ENCODE results near the gene WFDC2. TPM values are rescaled to one million over a fixed set of nuclear protein-coding genes. Genes with fewer than 3 reads are reported as not detected.
A peak's percentile ranks its signal among the peaks of the same experiment; 100 is the strongest.

WFDC2 gene
- total RNA-seq (not detected in 2 replicates), polyA plus RNA-seq (0.22 TPM in 1 of 2 replicates, not detected in the other), polyA minus RNA-seq (not detected in 2 replicates), Bru-seq, nascent RNA (not detected), BruChase-seq, experiment 1, labeled RNA remaining after a 6-hour chase (percentile 13 among the genes with signal in this experiment), BruChase-seq, experiment 2, labeled RNA remaining after a 2-hour chase (not detected)
- polyA plus RNA-seq (2011; cell fraction: cytosol; rRNA removed), result not detected in 2 replicates
- polyA plus RNA-seq (2011; cell fraction: nucleus; rRNA removed), result not detected in 2 replicates
- not detected in 2 replicates for polyA plus RNA-seq (2012)
- not detected for polyA minus RNA-seq (2011; cell fraction: cytosol; rRNA and poly(A)+ RNA removed)
- not detected in 2 replicates for polyA minus RNA-seq (2011; cell fraction: nucleus; rRNA and poly(A)+ RNA removed)
- long read RNA-seq, result 0 reads

GRCh38 chr20:45469336-45470261, at the start of gene WFDC2:
WFDC2 (plus strand) TSS chr20:45469753; CDS start chr20:45469782, 29 bp downstream.
- DNase-seq (ENCODE audit: low read depth, low spot score) (no peak), FAIRE-seq (no peak)
- dilution Hi-C loops (cut with MboI; ENCODE audit: extremely low pct_ligation_motif_present, low sequenced_read_pairs) (no loop called here), intact Hi-C loops (cut with micrococcal nuclease) (no loop called here)
- Histone ChIP-seq H3K9me1 (replicated peaks; ENCODE audit: control insufficient read depth, extremely low read depth, insufficient read depth, low read length) (no peaks in the 10 kb centered on the region), H3K79me2 (ENCODE audit: control insufficient read depth, insufficient read depth, low read length) (no peaks in the 10 kb centered on the region), H3K9ac (replicated peaks; ENCODE audit: extremely low read depth, insufficient read depth, low read length) (no peak within 1 kb of the TSS), H2AFZ (ENCODE audit: low read depth, low read length) (peak within 1 kb of the TSS; percentile 47), H3K9me3 (replicated peaks; ENCODE audit: control insufficient read depth, insufficient read depth, low read length) (no peaks in the 10 kb centered on the region), H3K27ac (ENCODE audit: insufficient read depth, low read depth, low read length) (no peak within 1 kb of the TSS), H3K4me2 (ENCODE audit: insufficient read depth, low read length) (peak within 1 kb of the TSS; percentile 35), H3K27me3 (ENCODE audit: control insufficient read depth in 2 of 2, insufficient read depth in 2 of 2, low read length in 2 of 2) (peaks cover 43 to 65% of the 10 kb centered on the region in 2 experiments), H3K4me3 (replicated peaks in 1 of 3; ENCODE audit: insufficient read depth in 1 of 3, low read depth in 1 of 3, low read length in 3 of 3) (peak within 1 kb of the TSS in 1 of 3 experiments; percentile 8), H4K20me1 (replicated peaks; ENCODE audit: control insufficient read depth, extremely low read depth, insufficient read depth, low read length) (no peaks in the 10 kb centered on the region), H3K36me3 (ENCODE audit: control insufficient read depth in 2 of 2, extremely low read depth in 1 of 2, insufficient read depth in 2 of 2, low read length in 2 of 2) (no peaks in the 10 kb centered on the region), H3K4me1 (ENCODE audit: control insufficient read depth, extremely low read depth, insufficient read depth, low read length) (peaks cover 4% of the 10 kb centered on the region)
- TF ChIP-seq FOS (IDR thresholded peaks at IDR 0.05; ENCODE audit: borderline replicate concordance, insufficient read depth, low read length) (no peak), JUN (IDR thresholded peaks at IDR 0.05; ENCODE audit: borderline replicate concordance, insufficient read depth, insufficient read length, low read depth) (no peak), EZH2 (IDR thresholded peaks at IDR 0.05; ENCODE audit: borderline replicate concordance, low read depth, low read length, severe bottlenecking) (peak; percentile 46), POLR2A (IDR thresholded peaks at IDR 0.05; ENCODE audit: low read depth, low read length) (no peak)
- CTCF ChIA-PET, result interaction anchor here (0.6 to 1.4 kb wide), 4 partner anchors 32 to 147 kb away, joined by 3 to 5 read pairs (median 4); no protein-coding TSS in a partner anchor
- BruUV-seq (replicated peaks), result no TSS peak
- POLR2A ChIA-PET, result no interaction called here

Measured in endothelial cell of umbilical vein (primary cell).